ENCODE data around the gene SRPK2.
"Not testable (repeated sequence)": the region's sequence is repeated elsewhere in the genome, so short reads cannot be mapped to it uniquely, and the experiment has no call there.

Gene SRPK2

DNA sequence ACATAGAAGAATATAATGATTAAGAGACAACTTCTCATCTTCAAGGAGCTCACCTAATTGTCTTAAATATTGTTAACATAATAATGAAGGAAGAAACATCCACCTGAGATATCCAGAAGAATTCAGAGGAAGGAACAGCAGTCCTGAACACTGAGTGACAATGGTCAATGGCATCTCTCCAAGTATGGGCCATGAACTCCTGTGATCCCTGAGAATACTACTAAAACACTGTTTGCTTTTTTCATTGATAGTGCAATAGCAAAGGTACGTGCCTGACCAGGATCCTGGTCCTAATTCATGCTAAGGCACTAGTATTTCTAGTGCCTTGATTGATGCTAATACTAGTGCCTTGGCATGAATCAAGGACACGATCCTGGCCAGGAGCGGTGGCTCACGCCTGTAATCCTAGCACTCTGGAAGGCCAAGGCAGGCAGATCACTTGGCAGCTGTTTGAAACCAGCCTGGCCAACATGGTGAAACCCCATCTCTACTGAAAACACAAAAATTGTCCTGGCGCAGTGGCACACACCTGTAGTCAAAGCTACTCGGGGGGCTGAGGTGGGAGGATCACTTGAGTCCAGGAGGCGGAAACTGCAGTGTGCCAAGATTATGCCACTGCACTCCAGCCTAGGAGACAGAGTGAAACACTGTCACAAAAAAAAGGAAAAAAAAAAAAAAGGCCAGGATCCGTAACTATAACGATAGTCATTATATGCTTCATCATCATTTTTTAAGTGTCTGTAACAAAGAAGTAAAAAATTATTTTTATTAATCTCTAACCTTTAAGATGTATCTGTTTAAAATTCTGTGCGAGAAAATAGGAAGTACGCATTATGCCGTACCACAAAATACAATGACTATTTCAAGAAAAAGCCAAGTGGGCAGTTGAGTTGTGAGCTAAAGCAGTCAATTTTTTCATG, 49.1 kb downstream of the SRPK2 start:
- no peak for DNase-seq (ENCODE audit: low spot score)

DNA sequence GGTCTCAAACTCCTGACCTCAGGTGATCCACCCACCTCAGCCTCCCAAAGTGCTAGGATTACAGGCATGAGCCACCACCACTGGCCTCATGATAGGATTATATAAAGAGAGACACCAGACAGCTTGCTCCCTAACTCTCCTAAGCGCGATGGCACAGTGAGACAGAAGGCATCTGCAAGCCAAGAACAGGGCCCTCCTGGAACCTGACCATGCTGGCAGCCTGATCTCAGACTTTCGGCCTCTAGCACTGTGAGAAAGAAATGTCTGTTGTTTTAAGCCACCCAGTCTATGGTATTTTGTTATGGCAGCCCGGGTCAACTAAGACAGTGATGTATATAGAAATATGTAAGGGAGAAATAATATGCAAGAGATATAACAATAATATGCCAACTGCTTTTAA, 51.2 kb downstream of the SRPK2 start:
- no peak for DNase-seq (ENCODE audit: low spot score)

DNA sequence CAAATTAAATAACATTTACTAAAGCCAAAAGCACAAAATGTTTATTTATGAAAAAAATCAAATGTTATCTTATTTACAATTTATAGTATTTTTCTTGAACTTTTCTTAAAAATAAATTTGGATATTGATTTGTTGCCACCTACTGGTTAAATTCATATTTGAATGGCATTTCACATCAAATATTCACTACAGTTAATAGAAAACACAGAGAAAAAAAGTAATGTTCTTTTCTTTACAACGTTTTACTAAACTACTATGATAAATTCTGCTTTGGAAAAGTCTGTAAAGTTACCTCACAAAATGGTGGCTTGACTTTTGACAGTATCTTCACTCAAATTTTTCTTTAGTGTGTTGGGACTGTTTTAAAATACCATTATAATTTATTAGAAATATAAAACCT, 52.7 kb downstream of the SRPK2 start:
- DNase-seq (ENCODE audit: low spot score): no peak

DNA sequence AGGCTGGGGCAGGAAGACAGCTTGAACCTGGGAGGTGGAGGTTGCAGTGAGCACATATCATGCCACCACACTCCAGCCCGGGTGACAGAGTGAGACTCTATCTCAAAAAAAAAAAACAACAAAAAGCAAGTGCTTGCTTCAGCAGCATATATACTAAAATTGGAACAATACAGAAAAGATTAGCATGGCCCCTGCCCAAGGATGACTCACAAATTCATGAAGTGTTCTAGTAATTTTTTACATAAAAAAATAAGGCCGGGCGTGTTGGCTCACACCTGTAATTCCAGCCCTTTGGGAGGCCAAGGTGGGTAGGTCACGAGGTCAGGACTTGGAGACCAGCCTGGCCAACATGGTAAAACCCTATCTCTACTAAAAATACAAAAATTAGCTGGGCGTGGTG, 56.1 kb downstream of the SRPK2 start:
- DNase-seq (ENCODE audit: low spot score): not testable (repeated sequence)

DNA sequence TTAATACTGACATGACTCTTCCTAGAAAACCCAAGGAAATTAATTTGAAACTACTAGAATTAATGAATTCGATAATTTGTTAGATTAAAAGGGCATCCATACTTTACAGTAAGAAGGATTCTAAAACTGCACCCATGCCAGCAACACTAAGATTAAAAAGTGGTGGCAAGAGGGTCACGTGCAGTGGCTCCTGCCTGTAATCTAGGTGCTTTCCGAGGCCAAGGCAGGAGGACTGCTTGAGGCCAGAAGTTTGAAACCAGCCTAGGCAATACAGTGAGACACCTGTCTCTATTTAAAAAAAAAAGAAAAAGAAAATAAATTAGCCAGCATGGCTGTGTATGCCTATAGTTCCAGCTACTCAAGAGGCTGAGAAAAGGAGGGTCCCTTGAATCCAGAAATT, 58.2 kb downstream of the SRPK2 start:
- no peak for DNase-seq (ENCODE audit: low spot score)

DNA sequence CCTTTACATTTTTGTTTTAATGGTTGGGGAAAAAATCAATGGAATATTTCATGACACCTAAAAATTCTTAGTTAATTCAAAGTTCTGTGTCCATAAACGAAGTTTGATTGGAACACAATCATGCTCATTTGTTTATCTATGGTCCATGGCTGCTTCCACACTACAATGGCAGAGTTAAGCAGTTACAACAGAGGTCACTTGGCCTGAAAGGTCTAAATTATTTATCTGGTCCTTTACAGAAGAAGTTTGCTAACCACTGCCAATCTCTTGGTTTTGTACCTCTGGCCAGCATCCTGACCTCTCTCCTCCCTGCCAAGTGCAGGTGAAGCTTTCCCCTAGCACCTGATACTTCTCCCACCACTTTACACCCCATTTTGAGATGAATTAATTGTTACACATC, 61.5 kb downstream of the SRPK2 start:
- no peak for DNase-seq (ENCODE audit: low spot score)

DNA sequence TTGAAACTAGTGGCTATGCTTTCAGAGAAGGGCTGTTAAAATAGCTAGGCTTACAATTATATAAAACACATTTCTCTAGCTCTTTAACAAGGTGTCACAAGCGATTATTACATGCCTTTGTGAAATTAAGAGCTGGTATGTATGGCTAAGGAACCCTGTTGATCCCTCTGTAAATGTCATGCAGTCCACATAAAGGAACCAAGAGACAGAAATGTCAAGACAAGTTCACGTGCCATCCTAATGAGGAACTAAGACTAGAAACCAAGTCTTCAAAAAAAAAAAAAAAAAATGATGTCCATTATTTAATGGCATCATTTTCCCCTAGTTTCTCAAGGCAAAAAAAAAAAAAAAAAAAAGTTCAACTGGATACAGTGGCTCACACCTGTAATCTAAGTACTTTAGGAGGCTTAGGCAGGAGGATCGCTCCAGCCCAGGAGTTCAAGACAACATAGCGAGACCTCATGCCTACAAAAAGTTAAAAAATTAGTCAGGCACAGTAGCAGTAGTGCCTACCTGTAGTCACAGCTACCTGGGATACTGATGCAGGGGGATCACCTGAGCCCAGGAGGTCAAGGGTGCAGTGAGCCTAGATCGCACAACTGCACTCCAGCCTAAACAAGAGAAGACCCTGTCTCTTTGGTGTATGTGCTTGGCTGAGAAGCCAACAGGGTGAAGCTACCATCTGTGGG, 63.4 kb downstream of the SRPK2 start:
- DNase-seq (ENCODE audit: low spot score): no peak

DNA sequence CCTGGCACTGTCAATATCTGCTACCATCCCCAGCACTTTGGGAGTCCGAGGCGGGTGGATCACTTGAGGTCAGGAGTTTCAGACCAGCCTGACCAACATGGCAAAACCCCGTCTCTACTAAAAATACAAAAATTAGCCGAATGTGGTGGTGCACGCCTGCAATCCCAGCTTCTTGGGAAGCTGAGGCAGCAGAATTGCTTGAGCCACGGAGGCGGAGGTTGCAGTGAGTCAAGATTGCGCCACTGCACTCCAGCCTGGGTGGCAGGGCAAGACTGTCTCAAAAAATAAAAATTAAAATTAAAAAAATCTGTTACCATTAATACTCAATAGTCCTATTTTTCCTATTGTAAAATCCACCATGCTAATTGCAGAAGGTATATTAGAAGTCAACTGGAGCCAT, 64.1 kb downstream of the SRPK2 start:
- DNase-seq (ENCODE audit: low spot score): not testable (repeated sequence)

DNA sequence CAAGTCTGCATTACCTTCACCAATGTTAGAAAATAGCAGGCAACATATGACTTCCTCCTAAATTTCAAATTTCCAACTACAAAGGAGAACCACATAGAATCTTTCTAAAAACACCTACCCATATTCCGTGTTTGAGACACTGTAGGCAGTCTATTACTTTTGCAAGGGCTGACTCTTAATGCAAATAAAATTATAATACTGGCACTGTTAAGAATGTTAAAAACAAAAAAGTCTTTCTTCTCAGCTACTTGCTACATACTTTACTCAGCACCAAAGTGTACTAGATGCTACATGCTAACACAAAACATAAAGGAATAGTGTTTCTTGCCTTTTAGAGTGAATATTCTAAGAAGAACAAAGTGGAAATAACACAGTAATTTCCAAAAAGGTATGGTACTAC, 65.4 kb downstream of the SRPK2 start:
- DNase-seq (ENCODE audit: low spot score): no peak

DNA sequence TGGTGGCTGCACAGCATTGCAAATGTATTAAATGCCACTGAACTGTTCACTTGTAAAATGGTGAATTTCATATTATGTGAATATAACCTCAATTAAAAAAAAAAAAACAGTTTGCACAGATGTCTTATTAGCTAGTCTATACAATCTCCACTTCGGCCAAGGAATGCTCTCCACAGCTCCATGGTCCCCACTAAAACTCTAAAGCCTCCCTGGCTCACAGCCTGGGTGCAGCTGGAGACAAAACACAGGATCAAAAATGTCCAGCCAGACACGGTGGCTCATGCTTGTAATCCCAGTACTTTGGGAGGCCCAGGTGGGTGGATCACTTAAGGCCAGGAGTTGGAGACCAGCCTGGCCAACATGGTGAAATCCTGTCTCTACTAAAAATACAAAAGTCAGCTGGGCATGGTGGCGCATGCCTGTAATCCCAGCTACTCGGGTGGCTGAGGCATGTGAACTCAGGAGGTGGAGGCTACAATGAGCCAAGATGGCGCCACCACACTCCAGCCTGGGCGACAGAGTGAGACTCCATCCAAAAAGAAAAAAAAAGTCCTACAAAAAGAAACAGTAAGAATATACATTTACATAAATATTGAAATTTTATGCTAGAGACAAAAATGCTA, 66.0 kb downstream of the SRPK2 start:
- no peak for DNase-seq (ENCODE audit: low spot score)

DNA sequence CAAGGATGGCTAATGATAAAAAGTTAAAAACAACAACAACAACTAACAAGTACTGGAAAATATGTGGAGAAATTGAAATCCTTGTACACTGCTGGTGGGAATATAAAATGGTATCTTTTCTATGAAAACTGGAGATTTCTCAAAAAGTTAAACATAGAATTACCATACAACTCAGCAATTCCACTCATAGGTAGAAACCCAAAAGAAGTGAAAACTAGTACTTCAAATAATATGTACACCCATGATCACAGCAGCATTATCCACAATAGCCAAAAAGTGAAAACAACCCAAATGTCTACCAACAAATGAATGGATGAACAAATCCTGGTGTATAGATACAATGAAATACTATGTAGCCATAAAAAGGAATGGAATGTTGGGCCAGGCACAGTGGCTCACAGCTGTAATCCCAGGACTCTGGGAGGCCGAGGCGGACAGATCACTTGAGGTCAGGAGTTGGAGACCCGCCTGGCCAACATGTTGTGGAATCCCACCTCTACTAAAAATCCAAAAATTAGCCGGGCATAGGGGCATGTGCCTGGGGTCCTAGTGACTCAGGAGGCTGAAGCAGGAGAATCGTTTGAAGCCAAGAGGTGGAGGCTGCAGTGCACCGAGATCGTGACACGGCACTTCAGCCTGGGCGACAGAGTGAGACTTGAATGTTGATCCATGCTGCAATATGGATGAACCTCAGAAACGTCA, 66.8 kb downstream of the SRPK2 start:
- no peak for DNase-seq (ENCODE audit: low spot score)

DNA sequence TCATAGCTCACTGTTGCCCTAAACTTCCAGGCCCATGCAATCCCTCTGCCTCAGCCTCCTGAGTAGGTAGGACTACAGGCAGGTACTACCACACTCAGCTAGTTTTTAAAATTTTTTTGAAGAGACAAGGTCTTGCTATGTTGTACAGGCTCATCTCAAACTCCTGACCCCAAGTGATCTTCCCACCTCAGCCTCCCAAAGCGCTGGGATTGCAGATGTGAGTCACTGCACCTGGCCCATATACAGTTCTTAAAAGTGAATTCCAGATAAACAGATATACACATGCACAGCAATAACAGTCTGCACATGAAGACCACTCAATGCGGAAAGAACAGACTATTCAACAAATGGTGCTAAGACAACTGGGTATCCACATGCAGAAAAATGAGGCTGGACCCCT, 67.8 kb downstream of the SRPK2 start:
- DNase-seq (ENCODE audit: low spot score): no peak

DNA sequence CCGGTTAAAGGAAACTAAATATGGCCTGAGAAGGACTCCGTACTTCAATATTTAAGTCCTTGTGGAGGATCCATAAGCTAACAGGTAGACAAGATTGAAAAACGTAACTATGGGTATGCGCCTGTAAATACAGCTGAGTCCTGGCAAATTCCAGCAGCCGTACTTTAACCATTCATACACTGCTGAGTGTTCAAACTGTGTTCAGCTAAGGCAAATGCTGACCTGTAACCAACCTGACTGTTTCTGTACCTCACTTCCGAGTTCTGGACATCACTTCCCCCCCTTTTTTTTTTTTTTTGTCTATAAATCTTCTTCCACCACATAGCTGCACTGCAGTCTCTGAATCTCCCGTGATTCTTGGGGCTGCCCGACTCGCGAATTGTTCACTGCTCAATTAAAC, 69.1 kb downstream of the SRPK2 start:
- no peak for DNase-seq (ENCODE audit: low spot score)

DNA sequence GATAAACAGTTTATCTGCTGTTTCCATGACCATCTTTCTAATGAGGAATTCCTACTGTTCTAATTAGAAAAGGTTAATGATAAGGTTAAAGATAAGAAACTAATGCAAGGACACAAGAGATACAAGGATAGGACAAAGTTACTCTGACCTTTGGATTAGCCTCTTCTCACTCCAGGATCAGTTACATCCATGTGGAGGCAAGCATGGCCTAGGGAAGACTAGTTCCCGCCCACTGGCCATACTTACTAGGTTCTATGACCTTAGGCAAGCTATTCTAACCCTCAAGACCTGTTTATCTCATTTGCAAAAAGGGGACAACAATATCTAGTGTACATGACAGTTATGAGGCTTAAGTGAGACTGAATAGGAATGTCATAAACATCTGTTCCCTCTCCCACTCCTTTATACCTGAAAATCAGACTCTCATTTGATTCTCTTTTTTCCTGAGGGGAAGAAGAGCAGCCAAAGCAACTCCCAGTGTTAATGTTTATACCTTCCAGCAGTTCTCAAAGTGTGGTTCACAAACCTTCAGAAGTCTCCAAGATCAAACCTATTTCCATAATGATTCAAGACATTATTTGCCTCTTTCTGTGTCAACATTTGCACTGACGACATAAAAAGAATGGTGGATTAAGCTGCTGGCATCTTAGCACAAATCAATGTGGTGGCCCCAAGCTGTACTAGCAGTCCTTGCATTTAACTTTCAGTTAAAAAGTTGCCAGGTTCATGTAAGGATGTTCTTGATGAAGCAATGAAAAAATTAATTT, 72.0 kb downstream of the SRPK2 start:
- DNase-seq (ENCODE audit: low spot score): no peak

DNA sequence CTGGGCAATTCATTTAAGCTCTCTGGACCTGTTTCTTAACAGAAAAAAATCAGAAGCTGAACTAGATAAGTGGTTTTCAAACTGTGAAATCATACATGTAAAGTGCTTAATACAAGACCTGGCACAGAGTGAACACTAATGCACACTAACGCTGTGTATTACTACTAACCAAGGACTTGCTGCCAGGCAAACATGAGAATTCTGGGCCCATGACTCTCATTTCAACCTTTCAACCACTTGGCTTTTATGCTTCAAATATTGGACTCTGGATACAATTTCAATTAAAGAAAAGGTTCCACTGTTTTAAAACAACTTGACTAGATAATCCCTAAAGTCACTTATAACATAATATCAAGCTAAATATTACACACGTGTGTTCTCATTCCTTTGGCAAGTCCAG, 73.4 kb downstream of the SRPK2 start:
- no peak for DNase-seq (ENCODE audit: low spot score)

DNA sequence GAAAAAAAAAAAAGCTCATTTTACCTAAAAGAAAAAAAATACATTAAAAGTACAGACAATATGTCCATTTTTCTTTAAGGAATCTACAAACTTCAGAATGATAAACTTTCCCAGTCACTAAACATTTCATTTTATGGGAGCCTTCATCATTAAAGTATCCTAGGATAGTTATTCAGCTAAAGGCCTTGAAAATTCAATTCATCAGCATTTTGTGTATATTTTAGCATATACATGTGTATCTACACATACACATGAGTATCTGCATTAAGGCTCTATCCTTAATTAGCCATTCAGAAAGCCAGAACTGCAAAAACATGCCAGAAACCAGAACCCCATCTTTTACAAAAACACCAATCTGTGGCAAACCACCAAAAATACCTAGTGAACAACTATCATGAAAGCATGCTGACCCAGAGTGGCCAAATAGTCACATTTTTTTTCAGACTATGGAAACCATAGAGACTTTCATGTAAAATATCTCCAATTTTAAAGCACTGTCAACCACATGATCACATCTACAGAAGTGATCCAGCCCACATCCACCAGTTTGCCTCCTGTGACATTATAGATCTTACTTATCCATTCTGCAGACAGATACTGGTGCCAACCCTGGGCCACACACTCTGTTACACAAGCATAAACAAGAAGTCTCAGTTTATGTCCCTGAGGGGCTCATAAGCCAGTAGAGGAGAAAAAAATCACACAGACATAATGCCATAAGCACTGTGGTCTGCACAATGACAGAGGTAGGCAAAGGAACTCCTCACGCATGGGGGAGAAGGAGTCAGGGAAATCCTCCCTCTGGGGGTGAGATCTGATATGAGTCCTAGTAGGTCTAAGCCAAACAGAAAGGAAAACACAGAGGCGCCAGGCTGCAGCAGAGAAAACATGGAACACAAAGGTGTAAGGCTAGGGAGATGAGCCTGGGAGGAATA, 79.2 kb downstream of the SRPK2 start:
- no peak for DNase-seq (ENCODE audit: low spot score)

DNA sequence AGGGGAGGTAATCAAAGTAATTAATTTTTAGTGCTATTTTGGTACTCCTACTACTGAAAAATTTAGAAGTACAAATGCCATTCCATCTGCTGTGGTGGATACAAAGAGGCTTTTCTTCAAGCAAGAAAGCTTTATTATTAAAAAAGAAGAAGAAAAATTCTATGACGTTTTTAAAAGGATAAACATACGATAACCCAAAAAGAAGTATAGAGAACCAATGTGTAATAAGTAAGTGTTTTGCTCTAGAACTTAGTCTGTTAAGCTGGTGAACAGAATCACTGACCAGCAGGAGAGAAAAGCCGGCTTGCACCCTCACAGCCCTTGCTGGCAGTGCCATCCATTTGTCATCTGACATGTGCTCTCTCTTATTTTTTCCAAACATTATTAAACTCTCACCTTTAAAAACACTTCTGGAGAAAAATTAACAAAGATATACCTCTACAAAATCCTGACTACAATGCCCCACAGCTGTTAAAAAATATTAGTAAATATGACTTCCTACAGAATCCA, 81.5 kb downstream of the SRPK2 start:
- no peak for DNase-seq (ENCODE audit: low spot score)

DNA sequence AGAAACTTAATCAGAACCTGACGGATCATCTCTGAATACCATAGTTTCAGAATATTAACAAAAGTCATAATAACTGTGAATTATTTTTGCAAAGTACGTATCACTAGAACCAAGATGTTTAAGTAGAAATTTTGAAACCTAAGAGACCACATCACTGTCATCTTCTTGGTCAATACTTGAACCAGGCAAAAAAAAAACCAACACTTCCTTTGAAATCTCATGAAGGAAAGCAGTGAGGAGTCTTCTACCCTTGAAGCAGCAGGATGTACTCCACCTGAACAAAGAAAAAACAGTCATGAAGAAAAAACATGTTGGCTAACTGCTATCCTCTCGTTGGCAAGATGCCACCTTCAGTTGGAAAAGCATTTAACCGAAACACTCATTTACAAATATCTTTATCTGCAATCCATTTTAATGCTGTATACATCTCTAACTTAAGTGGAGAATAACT, 82.4 kb downstream of the SRPK2 start:
- no peak for DNase-seq (ENCODE audit: low spot score)

DNA sequence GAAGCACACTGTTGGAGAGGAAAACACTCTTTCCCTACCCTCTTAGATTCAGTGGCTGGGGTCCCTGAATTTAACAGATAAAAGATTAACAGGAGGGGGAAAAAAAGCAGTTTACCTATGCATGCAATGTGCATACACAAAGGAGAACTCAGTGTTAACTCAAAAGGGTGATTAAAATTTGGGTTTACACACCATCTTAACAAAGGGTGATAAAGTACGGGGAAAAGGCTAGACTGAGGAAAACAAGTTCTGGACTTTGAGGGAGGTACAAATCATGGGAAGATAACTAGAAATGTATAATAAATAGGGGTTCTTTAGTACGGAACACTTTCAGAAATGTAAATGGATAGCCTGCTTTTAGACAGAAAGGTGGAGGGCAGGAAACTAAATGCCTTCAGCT, 83.1 kb downstream of the SRPK2 start:
- no peak for DNase-seq (ENCODE audit: low spot score)
